DND-41 (cell line): ENCODE data around the gene STAP1.

ENCODE experiments used
- ATAC-seq: fragments of 200-7000 bp; cut with Tn5 transposase; 3 replicates; pipeline ENCODE4 v1.9.1; 2021; ENCODE audit warnings: low read depth; ENCODE audit not compliant: insufficient read depth
- DNase-seq: peaks from one replicate; pipeline ENCODE4 v3.0.0-alpha.2; 2020
- H2AFZ ChIP-seq: 2 replicates; pipeline ENCODE4 v1.6.0; 2012; ENCODE audit warnings: low read depth, low read length
- H3K27ac ChIP-seq: 2 replicates; pipeline ENCODE4 v1.5.1; 2012; ENCODE audit warnings: low read length, inconsistent platforms
- H3K27me3 ChIP-seq: fragments of 200-600 bp; sonication (generic); 2 replicates; pipeline ENCODE4 v1.6.0; 2012; ENCODE audit warnings: low read length, mild to moderate bottlenecking, inconsistent platforms; ENCODE audit not compliant: insufficient read depth, poor library complexity
- H3K36me3 ChIP-seq: 2 replicates; pipeline ENCODE4 v1.5.1; 2012; ENCODE audit warnings: low read length, inconsistent platforms; ENCODE audit not compliant: insufficient read depth
- H3K4me1 ChIP-seq: 2 replicates; pipeline ENCODE4 v1.5.1; 2012; ENCODE audit warnings: mild to moderate bottlenecking, low read length; ENCODE audit not compliant: insufficient read depth
- H3K4me2 ChIP-seq: 2 replicates; pipeline ENCODE4 v1.6.0; 2012; ENCODE audit warnings: mild to moderate bottlenecking, moderate library complexity, low read length, inconsistent platforms; ENCODE audit not compliant: insufficient read depth
- H3K4me3 ChIP-seq, 2 experiments: fragments of 200-600 bp in 1 of 2; shearing (Covaris generic) in 1 of 2; 2 replicates each; pipeline ENCODE4 v1.5.1; 2012 to 2016; ENCODE audit warnings: inconsistent platforms in 2 of 2, low read length in 2 of 2, mild to moderate bottlenecking in 2 of 2, low read depth in 1 of 2, moderate library complexity in 1 of 2
- H3K79me2 ChIP-seq: 2 replicates; pipeline ENCODE4 v1.6.0; 2012; ENCODE audit warnings: low read length, inconsistent platforms; ENCODE audit not compliant: insufficient read depth
- H3K9ac ChIP-seq: 2 replicates; pipeline ENCODE4 v1.6.0; 2012; ENCODE audit warnings: low read depth, mild to moderate bottlenecking, inconsistent platforms, low read length, moderate library complexity
- H3K9me3 ChIP-seq: 2 replicates; pipeline ENCODE4 v1.5.1; 2012; ENCODE audit warnings: low read length, moderate library complexity, mild to moderate bottlenecking, inconsistent platforms; ENCODE audit not compliant: insufficient read depth, severe bottlenecking
- H4K20me1 ChIP-seq: 2 replicates; pipeline ENCODE4 v1.6.0; 2012; ENCODE audit warnings: low read length; ENCODE audit not compliant: insufficient read depth
- CTCF ChIP-seq: IDR thresholded peaks from 2 replicates; pipeline ENCODE4 v1.5.1; 2012; ENCODE audit warnings: borderline replicate concordance, low read length, moderate library complexity, mild to moderate bottlenecking; ENCODE audit not compliant: poor library complexity, severe bottlenecking; ENCODE audit errors: extremely low read depth
- EZH2 ChIP-seq: IDR thresholded peaks from 3 replicates; pipeline ENCODE4 v1.6.1; 2012; ENCODE audit warnings: borderline replicate concordance, low read depth, mild to moderate bottlenecking, moderate library complexity, low read length, inconsistent platforms; ENCODE audit not compliant: severe bottlenecking

STAP1 gene

GRCh38 chr4:67604029-67604381 is 45.5 kb downstream of the STAP1 start:
- DNase-seq (no peak), ATAC-seq (no peak)
- Histone ChIP-seq H3K4me3 (no peak overlapping the region), H2AFZ (no peak overlapping the region), H3K9me3 (no peaks in the 10 kb centered on the region), H3K4me1 (no peaks in the 10 kb centered on the region), H4K20me1 (no peaks in the 10 kb centered on the region), H3K79me2 (no peaks in the 10 kb centered on the region), H3K27me3 (no peaks in the 10 kb centered on the region), H3K9ac (no peak overlapping the region), H3K36me3 (no peaks in the 10 kb centered on the region), H3K4me2 (no peak overlapping the region), H3K27ac (no peak overlapping the region)
- no peak for TF ChIP-seq EZH2
- TF ChIP-seq CTCF = no peak

DNA sequence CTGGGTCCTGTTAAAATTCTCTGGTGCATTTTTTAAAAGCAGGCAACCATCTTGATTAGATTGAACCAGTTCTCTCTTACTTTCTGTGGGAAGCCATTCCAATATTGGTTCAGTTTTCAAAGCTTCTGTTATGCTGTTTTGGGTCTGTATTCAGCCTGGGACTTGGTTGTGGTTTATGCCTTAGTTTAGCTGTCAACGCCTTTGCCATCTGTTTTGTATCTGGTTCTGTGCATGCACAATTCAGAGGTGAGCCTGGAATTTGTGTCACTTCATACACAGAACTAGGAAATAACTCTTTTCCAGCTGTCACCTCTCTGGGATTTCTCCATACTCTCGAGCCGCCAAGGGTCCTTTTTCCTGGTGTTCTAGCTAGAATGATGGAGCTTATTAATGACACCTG is 46.2 kb downstream of the STAP1 start:
- Histone ChIP-seq H3K36me3 (no peaks in the 10 kb centered on the region; the same call in 1 of the 2 replicates), H2AFZ (no peak overlapping the region), H3K4me2 (no peak overlapping the region), H3K27ac (no peak overlapping the region), H3K9me3 (no peaks in the 10 kb centered on the region), H3K27me3 (no peaks in the 10 kb centered on the region), H3K4me3 (no peak overlapping the region), H3K4me1 (no peaks in the 10 kb centered on the region), H3K79me2 (no peaks in the 10 kb centered on the region), H3K9ac (no peak overlapping the region), H4K20me1 (no peaks in the 10 kb centered on the region)
- ATAC-seq (no peak), DNase-seq (no peak)
- no peak for TF ChIP-seq CTCF
- TF ChIP-seq EZH2 = no peak

DNA sequence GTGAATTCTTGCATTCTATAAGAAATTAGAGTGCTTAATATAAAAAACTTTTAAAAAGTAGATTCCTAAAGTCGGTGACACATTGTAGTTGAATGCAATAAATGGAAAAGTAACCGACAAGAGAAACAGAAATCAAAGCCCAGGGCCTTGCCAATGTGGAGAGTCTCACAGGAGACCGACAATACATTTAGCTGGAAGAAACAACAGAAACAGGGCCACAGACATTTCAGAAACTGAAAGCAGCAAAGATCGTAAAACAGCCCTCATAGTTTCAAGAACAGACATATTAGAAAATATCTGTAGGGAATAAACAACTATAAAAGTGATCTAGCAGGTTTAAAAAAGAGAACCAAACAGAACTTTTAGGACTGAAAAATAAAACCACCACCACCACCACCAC is 49.5 kb downstream of the STAP1 start:
- ATAC-seq (no peak), DNase-seq (no peak)
- Histone ChIP-seq H3K9me3 (peaks cover 7% of the 10 kb centered on the region), H3K4me2 (no peak overlapping the region), H2AFZ (no peak overlapping the region), H3K79me2 (no peaks in the 10 kb centered on the region), H3K27ac (no peak overlapping the region), H3K27me3 (no peaks in the 10 kb centered on the region), H3K36me3 (peaks cover 4% of the 10 kb centered on the region; the same call in 1 of the 2 replicates), H4K20me1 (no peaks in the 10 kb centered on the region), H3K9ac (no peak overlapping the region), H3K4me3 (no peak overlapping the region), H3K4me1 (no peaks in the 10 kb centered on the region)
- no peak for TF ChIP-seq EZH2
- no peak for TF ChIP-seq CTCF

- DNase-seq (no peak), ATAC-seq (no peak)
- TF ChIP-seq CTCF (no peak), EZH2 (no peak)
- Histone ChIP-seq H3K36me3 (peaks cover 51% of the 10 kb centered on the region), H3K27ac (no peak overlapping the region), H3K4me2 (no peak overlapping the region), H3K27me3 (no peaks in the 10 kb centered on the region), H3K9ac (no peak overlapping the region), H2AFZ (no peak overlapping the region), H4K20me1 (no peaks in the 10 kb centered on the region), H3K79me2 (no peaks in the 10 kb centered on the region), H3K9me3 (peaks cover 7% of the 10 kb centered on the region), H3K4me1 (no peaks in the 10 kb centered on the region), H3K4me3 (no peak overlapping the region)
These were observed 55.7 kb downstream of the STAP1 start for GRCh38 chr4:67614186-67614585.
